ENCODE data around the gene PI16. TPM values are rescaled to one million over a fixed set of nuclear protein-coding genes. Genes with fewer than 3 reads are reported as not detected.

PI16 gene
- total RNA-seq, 1 donor from 2014 or later = not detected

- H3K4me1 Mint-ChIP-seq (ENCODE audit: unreplicated experiment) = peaks cover 14% of the 10 kb centered on the region
- no peaks in the 10 kb centered on the region for H3K27me3 Mint-ChIP-seq
- no peak overlapping the region for H3K4me3 Mint-ChIP-seq
- no peak for DNase-seq (ENCODE audit: extremely low spot score, unreplicated experiment)
- no peaks in the 10 kb centered on the region for H3K9me3 Mint-ChIP-seq
- H3K36me3 Mint-ChIP-seq = peaks cover 14% of the 10 kb centered on the region
- TF ChIP-seq CTCF (conservative IDR thresholded peaks at IDR 0.05) = no peak
- no peak overlapping the region for H3K27ac Mint-ChIP-seq
Measured at GRCh38 chr6:36924778-36925374, 29.7 kb upstream of the PI16 start.

DNA sequence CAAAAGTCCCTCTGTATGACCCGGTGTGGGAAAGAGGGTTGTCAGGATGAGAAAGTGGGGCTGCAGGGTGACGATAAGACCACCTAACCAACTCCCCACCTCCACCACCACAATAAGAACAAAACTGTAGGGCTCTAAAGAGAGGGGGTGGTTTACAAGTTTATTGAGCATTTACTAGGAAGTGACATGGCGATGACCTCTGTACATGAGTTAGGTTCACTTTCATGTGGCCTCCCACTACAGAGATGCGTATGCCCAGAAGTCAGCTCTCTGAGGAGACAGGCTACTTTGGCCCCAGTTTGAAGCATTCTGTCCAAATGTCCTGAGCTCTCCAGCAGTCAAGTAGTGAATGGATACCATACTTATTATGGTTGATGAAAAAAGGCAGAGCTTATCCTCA, 28.7 kb upstream of the PI16 start:
- no peaks in the 10 kb centered on the region for H3K27me3 Mint-ChIP-seq
- no peak overlapping the region for H3K4me3 Mint-ChIP-seq
- no peak for TF ChIP-seq CTCF (conservative IDR thresholded peaks at IDR 0.05)
- DNase-seq (ENCODE audit: extremely low spot score, unreplicated experiment) = no peak
- no peak overlapping the region for H3K27ac Mint-ChIP-seq
- H3K9me3 Mint-ChIP-seq = no peaks in the 10 kb centered on the region
- H3K4me1 Mint-ChIP-seq (ENCODE audit: unreplicated experiment) = peaks cover 21% of the 10 kb centered on the region
- H3K36me3 Mint-ChIP-seq = peaks cover 13% of the 10 kb centered on the region

DNA sequence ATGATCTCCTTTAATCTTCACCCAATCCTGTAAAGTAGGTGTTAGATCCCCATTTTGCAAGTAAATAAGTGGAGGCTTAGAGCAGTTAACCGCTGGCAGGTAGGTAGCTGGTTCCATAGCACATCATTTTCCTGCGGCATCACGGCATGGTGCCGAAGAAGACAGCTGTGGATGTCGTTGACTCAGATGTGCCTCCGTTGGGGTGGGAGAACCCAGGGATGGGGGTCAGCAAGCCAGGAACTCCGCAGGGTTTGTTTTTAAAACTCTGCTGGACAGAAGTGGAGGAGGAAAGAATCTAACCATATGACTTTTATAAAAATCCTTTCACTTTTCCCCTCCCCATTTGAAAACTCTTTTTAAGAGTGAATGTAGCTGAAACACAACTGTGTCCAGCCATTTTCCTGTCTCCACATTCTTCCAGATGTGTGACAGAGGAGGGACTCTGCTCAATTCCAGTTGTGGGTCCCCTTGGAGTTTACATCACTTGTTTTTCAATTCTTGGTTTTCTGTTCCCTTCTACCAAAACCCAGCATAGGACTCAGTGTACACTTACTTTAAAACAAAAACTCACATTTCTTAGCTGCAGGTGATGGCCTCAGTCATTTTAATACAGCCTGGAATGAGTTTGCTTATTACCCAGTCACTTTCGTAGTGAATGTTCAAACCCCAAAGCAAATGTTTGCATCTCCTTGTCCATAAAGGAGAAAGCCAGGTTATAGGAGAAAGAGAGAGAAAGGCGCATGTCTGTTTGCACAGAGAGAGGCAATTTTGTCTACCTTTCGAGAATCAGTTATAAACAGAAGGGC, 27.6 kb upstream of the PI16 start:
- Mint-ChIP-seq H3K9me3 (no peaks in the 10 kb centered on the region), H3K4me3 (no peak overlapping the region), H3K27me3 (no peaks in the 10 kb centered on the region), H3K4me1 (ENCODE audit: unreplicated experiment) (peaks cover 21% of the 10 kb centered on the region), H3K27ac (peak overlapping the region; percentile 24), H3K36me3 (peaks cover 8% of the 10 kb centered on the region)
- DNase-seq (ENCODE audit: extremely low spot score, unreplicated experiment) = no peak
- TF ChIP-seq CTCF (conservative IDR thresholded peaks at IDR 0.05) = no peak

- peak overlapping the region; percentile 78 for H3K27ac Mint-ChIP-seq
- H3K36me3 Mint-ChIP-seq = peaks cover 8% of the 10 kb centered on the region
- H3K27me3 Mint-ChIP-seq = no peaks in the 10 kb centered on the region
- no peak overlapping the region for H3K4me3 Mint-ChIP-seq
- H3K9me3 Mint-ChIP-seq = peaks cover 2% of the 10 kb centered on the region
- TF ChIP-seq CTCF (conservative IDR thresholded peaks at IDR 0.05) = no peak
- H3K4me1 Mint-ChIP-seq (ENCODE audit: unreplicated experiment) = peaks cover 21% of the 10 kb centered on the region
- DNase-seq (ENCODE audit: extremely low spot score, unreplicated experiment) = no peak
Measured at GRCh38 chr6:36927691-36928546, 26.6 kb upstream of the PI16 start.

DNA sequence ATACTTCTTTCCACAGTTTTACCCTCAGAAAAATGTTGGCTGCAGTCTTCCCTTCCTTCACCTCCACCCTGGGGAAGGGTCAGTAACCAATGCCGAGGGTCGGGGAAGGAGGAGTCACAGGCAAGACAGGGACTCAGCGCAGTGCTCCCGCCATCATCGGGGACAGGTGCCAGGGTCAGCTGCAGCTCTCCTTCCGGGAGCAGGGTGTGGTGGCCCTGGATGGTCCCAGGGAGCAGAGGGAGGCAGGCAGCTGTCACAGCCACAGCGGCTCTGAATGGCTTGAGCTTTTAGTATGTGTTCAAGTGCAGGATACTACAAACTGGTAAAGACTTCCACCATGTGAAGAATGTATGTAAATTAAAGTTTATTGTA, 26.0 kb upstream of the PI16 start:
- H3K9me3 Mint-ChIP-seq = peaks cover 3% of the 10 kb centered on the region
- TF ChIP-seq CTCF (conservative IDR thresholded peaks at IDR 0.05) = no peak
- peaks cover 8% of the 10 kb centered on the region for H3K36me3 Mint-ChIP-seq
- H3K4me3 Mint-ChIP-seq = no peak overlapping the region
- no peaks in the 10 kb centered on the region for H3K27me3 Mint-ChIP-seq
- DNase-seq (ENCODE audit: extremely low spot score, unreplicated experiment) = no peak
- H3K4me1 Mint-ChIP-seq (ENCODE audit: unreplicated experiment) = peaks cover 21% of the 10 kb centered on the region
- no peak overlapping the region for H3K27ac Mint-ChIP-seq
